ENCODE measurements around the gene PTPN7. TPM values are rescaled to one million over a fixed set of nuclear protein-coding genes. Genes with fewer than 3 reads are reported as not detected.
"Not testable (repeated sequence)": the region's sequence is repeated elsewhere in the genome, so short reads cannot be mapped to it uniquely, and the experiment has no call there.

PTPN7 gene
- total RNA-seq, 2 donors from 2014 or later = 119 to 198 TPM

GRCh38 chr1:202112859-202113689 is 47.3 kb downstream of the PTPN7 start:
- Mint-ChIP-seq H3K36me3 (no peaks in the 10 kb centered on the region), H3K27ac (peak overlapping the region; percentile 0 to 2), H3K9me3 (no peaks in the 10 kb centered on the region)
- DNase-seq (ENCODE audit: low spot score in 2 of 2) (no peak), ATAC-seq (no peak)

GRCh38 chr1:202111589-202111988 is 48.8 kb downstream of the PTPN7 start:
- not testable (repeated sequence) for H3K27ac Mint-ChIP-seq; H3K9me3 Mint-ChIP-seq; DNase-seq (ENCODE audit: low spot score in 2 of 2); H3K36me3 Mint-ChIP-seq; ATAC-seq

- H3K36me3 Mint-ChIP-seq = no peaks in the 10 kb centered on the region
- no peak overlapping the region for H3K27ac Mint-ChIP-seq
- no peak for DNase-seq (ENCODE audit: low spot score in 2 of 2)
- H3K9me3 Mint-ChIP-seq = no peaks in the 10 kb centered on the region
- ATAC-seq = no peak
Observed at GRCh38 chr1:202110977-202111376, 49.4 kb downstream of the PTPN7 start.

- no peaks in the 10 kb centered on the region for H3K9me3 Mint-ChIP-seq
Observed at GRCh38 chr1:202107801-202108731, 52.3 kb downstream of the PTPN7 start.

GRCh38 chr1:202107321-202107761 is 53.1 kb downstream of the PTPN7 start:
- Mint-ChIP-seq H3K36me3 (no peaks in the 10 kb centered on the region), H3K27ac (no peak overlapping the region), H3K9me3 (no peaks in the 10 kb centered on the region)
- ATAC-seq = no peak
- DNase-seq (ENCODE audit: low spot score in 2 of 2) = no peak

More at GRCh38 chr1:202107801-202108731, 52.3 kb downstream of the PTPN7 start:
- Mint-ChIP-seq H3K36me3 (no peaks in the 10 kb centered on the region), H3K27ac (no peak overlapping the region)
- DNase-seq (ENCODE audit: low spot score in 2 of 2) = no peak
- ATAC-seq = no peak

GRCh38 chr1:202106340-202107254 is 53.8 kb downstream of the PTPN7 start:
- ATAC-seq (no peak), DNase-seq (ENCODE audit: low spot score in 2 of 2) (no peak)
- no peak overlapping the region for H3K27ac Mint-ChIP-seq
- H3K36me3 Mint-ChIP-seq = no peaks in the 10 kb centered on the region
- no peaks in the 10 kb centered on the region for H3K9me3 Mint-ChIP-seq

GRCh38 chr1:202105571-202106339 is 54.6 kb downstream of the PTPN7 start:
- ATAC-seq (peak in 1 of 2 donors; percentile 56), DNase-seq (ENCODE audit: low spot score in 2 of 2) (no peak)
- H3K9me3 Mint-ChIP-seq = no peaks in the 10 kb centered on the region
- H3K27ac Mint-ChIP-seq = no peak overlapping the region
- H3K36me3 Mint-ChIP-seq = no peaks in the 10 kb centered on the region

GRCh38 chr1:202104073-202104472 is 56.3 kb downstream of the PTPN7 start:
- DNase-seq (ENCODE audit: low spot score in 2 of 2) = no peak
- no peak for ATAC-seq
- no peak overlapping the region for H3K27ac Mint-ChIP-seq

GRCh38 chr1:202101184-202101583 is 59.2 kb downstream of the PTPN7 start:
- no peak for ATAC-seq
- H3K27ac Mint-ChIP-seq = peak overlapping the region in 1 of 2 donors; percentile 63
- DNase-seq (ENCODE audit: low spot score in 2 of 2) = no peak
- no peaks in the 10 kb centered on the region for H3K36me3 Mint-ChIP-seq
- H3K9me3 Mint-ChIP-seq = no peaks in the 10 kb centered on the region

More at GRCh38 chr1:202104073-202104472, 56.3 kb downstream of the PTPN7 start:
- H3K36me3 Mint-ChIP-seq = no peaks in the 10 kb centered on the region
- no peaks in the 10 kb centered on the region for H3K9me3 Mint-ChIP-seq

Other genes with a start within 250 kb of the PTPN7 start
- not detected for gene LMOD1, start 214.1 kb downstream of the PTPN7 start, total RNA-seq
- gene TIMM17A, start 205.1 kb downstream of the PTPN7 start, total RNA-seq = 10 to 100 TPM; 64.3 to 89.0 TPM
- 10 to 100 TPM; 43.8 to 56.6 TPM for gene RNPEP, start 178.0 kb downstream of the PTPN7 start, total RNA-seq
- gene ELF3, start 150.0 kb downstream of the PTPN7 start, total RNA-seq = under 1 TPM; 0.18 to 0.37 TPM
- not detected for gene GPR37L1, start 37.7 kb downstream of the PTPN7 start, total RNA-seq
- gene ARL8A, start 15.9 kb downstream of the PTPN7 start, total RNA-seq = 10 to 100 TPM; 38.8 to 63.2 TPM
- gene LGR6, start 33.2 kb upstream of the PTPN7 start, total RNA-seq = under 1 TPM; 0.14 TPM
- 100 to 1,000 TPM in 1 of 2 donors, 10 to 100 TPM in 1; 79.7 to 166 TPM for gene UBE2T, start 181.3 kb upstream of the PTPN7 start, total RNA-seq
- 10 to 100 TPM; 21.5 to 28.6 TPM for gene PPP1R12B, start 188.1 kb upstream of the PTPN7 start, total RNA-seq